ENCODE data around the gene BRAF.

DNA sequence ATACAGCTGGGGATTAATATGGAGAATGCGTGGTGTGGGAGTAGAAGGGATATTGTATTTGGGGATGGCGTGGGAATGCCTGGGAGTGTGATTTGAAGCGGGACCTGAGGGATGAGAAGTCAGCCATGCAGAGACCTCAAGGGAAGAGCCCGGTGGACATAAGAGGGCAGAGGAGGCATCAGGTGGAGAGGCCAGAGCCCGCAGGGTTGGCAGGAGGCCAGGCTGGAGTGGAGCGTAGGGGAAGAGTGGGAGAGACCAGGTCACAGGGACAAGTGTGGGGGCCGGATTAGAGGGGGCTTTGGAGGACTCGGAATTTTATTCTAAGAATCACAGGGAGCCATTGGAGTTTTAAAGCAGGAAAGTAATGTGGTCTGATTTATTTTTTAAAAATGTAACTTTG lies 226.3 kb downstream of the BRAF start:
- TF ChIP-seq EZH2phosphoT487 (IDR thresholded peaks at IDR 0.05; ENCODE audit: low read length) (no peak), EZH2 (optimal IDR thresholded peaks at IDR 0.05; ENCODE audit: low read depth, low read length) (no peak)
- TF ChIP-seq, protein P1, sequence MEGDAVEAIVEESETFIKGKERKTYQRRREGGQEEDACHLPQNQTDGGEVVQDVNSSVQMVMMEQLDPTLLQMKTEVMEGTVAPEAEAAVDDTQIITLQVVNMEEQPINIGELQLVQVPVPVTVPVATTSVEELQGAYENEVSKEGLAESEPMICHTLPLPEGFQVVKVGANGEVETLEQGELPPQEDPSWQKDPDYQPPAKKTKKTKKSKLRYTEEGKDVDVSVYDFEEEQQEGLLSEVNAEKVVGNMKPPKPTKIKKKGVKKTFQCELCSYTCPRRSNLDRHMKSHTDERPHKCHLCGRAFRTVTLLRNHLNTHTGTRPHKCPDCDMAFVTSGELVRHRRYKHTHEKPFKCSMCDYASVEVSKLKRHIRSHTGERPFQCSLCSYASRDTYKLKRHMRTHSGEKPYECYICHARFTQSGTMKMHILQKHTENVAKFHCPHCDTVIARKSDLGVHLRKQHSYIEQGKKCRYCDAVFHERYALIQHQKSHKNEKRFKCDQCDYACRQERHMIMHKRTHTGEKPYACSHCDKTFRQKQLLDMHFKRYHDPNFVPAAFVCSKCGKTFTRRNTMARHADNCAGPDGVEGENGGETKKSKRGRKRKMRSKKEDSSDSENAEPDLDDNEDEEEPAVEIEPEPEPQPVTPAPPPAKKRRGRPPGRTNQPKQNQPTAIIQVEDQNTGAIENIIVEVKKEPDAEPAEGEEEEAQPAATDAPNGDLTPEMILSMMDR (IDR thresholded peaks at IDR 0.05; ENCODE audit: low read length): no peak

Data from MM.1S (cell line).